Measurements from ENCODE around the gene CMTM3. TPM values are rescaled to one million over a fixed set of nuclear protein-coding genes. Genes with fewer than 3 reads are reported as not detected.

CMTM3 gene
- total and polyA plus RNA-seq, 9 of the 15 experiments (the other 6 are each of a cell fraction or from before 2014, with no cell fraction given) = 4.6 to 33.4 (median 17.5) TPM

DNA sequence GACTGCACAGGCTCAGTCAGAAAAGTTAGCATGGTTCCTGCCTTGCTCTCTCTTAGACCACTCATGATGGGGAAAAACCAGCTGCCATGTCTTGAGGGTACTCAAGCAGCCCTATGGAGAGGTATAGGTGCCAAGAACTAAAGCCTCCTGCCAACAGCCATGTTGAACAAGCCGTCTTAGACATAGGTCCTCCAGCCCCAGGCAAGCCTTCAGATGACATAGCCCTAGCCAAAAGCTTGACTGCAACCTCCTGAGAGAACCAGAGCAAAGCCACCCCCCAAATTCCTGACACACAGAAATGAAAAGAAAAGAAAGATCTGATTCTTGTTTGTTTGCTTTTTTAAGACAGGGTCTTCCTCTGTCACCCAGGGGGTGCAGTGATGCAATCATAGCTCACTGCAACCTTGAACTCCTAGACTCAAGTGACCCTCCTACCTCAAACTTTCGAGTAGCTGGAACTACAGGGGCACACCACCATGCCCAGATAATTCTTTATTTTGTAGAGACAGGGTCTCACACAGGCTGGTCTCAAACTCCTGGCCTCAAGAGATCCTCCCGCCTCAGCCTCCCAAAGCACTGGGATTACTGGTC is 36.3 kb downstream of the CMTM3 start:
- ChIA-PET POLR2A (interaction anchor here (0.6 to 2.5 kb wide), 3 partner anchors 11 kb away, joined by 3 to 9 read pairs (median 8); no protein-coding TSS in a partner anchor), CTCF (ENCODE audit: low intra/inter-chr PET ratio) (no interaction called here)
- Histone ChIP-seq H3K9me1 (ENCODE audit: control insufficient read depth, insufficient read depth, low read length) (no peaks in the 10 kb centered on the region), H3K79me2 (ENCODE audit: control insufficient read depth, insufficient read depth, low read length) (no peaks in the 10 kb centered on the region), H3K4me3 (no peak overlapping the region), H3K4me1 (replicated peaks in 1 of 2; ENCODE audit: control insufficient read depth in 2 of 2, insufficient read depth in 2 of 2, low read length in 2 of 2) (peaks cover 0 to 7% of the 10 kb centered on the region in 2 experiments; a peak in 2 of 5 replicates), H3K27me3 (ENCODE audit: control insufficient read depth in 2 of 2, insufficient read depth in 2 of 2, low read length in 2 of 2) (no peaks in the 10 kb centered on the region), H3K9ac (ENCODE audit: insufficient read depth in 1 of 2, low read depth in 2 of 2, low read length in 2 of 2) (no peak overlapping the region), H2AFZ (ENCODE audit: low read depth, low read length) (no peak overlapping the region), H3K27ac (ENCODE audit: extremely low read depth, low read depth, low read length) (no peak overlapping the region), H3K4me2 (ENCODE audit: insufficient read depth, low read length) (no peak overlapping the region), H4K20me1 (replicated peaks; ENCODE audit: control insufficient read depth, insufficient read depth, low read length) (no peaks in the 10 kb centered on the region), H3K9me3 (replicated peaks; ENCODE audit: control insufficient read depth, insufficient read depth, low read depth, low read length) (no peaks in the 10 kb centered on the region), H3K36me3 (ENCODE audit: control insufficient read depth, insufficient read depth, low read length) (no peaks in the 10 kb centered on the region)
- WGBS (ENCODE audit: insufficient coverage, low coverage, missing lambda C conversion rate) = 47% methylated on average over 3 of the region's 3 CpGs
- BruUV-seq (replicated peaks) = no TSS peak
- no peak for ATAC-seq
- FAIRE-seq = no peak
- intact Hi-C loops (cut with micrococcal nuclease) = no loop called here
- no peak for TF ChIP-seq RFX1 (IDR thresholded peaks at IDR 0.05)
- TF ChIP-seq, protein P1, sequence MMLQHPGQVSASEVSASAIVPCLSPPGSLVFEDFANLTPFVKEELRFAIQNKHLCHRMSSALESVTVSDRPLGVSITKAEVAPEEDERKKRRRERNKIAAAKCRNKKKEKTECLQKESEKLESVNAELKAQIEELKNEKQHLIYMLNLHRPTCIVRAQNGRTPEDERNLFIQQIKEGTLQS (IDR thresholded peaks at IDR 0.05) = peak; percentile 51
- TF ChIP-seq, protein P1 (CRISPR knock-in tag; conservative IDR thresholded peaks at IDR 0.05) = no peak
- TF ChIP-seq CEBPB (tag; IDR thresholded peaks at IDR 0.05) = 0 out of 2 replicates have a peak, but pooled peaks have one; percentile 30
- DNase-seq (ENCODE audit: extremely low read depth in 1 of 4, low spot score in 3 of 4) = no peak
- in situ Hi-C loops (cut with MboI) = no loop called here

DNA sequence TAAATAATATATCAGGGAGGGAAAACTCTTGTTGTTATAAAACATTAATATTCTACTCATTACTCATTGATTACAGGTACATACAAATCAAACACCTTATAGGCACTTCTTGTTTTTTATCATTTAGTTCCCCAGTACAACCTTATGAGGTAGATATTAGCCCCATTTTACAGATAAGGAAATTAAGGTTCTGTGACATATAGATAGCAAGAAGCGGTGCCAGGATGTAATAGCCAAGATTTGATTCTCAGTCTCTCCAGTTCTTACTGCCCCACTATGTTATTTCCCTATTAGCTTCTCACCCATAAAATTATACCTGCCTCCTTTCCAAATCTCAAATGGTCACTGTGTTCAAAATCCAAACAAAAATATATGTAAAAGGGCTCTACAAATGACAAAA is 36.9 kb downstream of the CMTM3 start:
- Histone ChIP-seq H4K20me1 (replicated peaks; ENCODE audit: control insufficient read depth, insufficient read depth, low read length) (no peaks in the 10 kb centered on the region), H3K9me1 (ENCODE audit: control insufficient read depth, insufficient read depth, low read length) (no peaks in the 10 kb centered on the region), H3K36me3 (ENCODE audit: control insufficient read depth, insufficient read depth, low read length) (no peaks in the 10 kb centered on the region), H3K4me3 (no peak overlapping the region), H3K79me2 (ENCODE audit: control insufficient read depth, insufficient read depth, low read length) (no peaks in the 10 kb centered on the region), H3K9me3 (replicated peaks; ENCODE audit: control insufficient read depth, insufficient read depth, low read depth, low read length) (no peaks in the 10 kb centered on the region), H3K27ac (ENCODE audit: extremely low read depth, low read depth, low read length) (no peak overlapping the region), H3K9ac (ENCODE audit: insufficient read depth in 1 of 2, low read depth in 2 of 2, low read length in 2 of 2) (no peak overlapping the region), H2AFZ (ENCODE audit: low read depth, low read length) (no peak overlapping the region), H3K27me3 (ENCODE audit: control insufficient read depth in 2 of 2, insufficient read depth in 2 of 2, low read length in 2 of 2) (no peaks in the 10 kb centered on the region), H3K4me1 (replicated peaks in 1 of 2; ENCODE audit: control insufficient read depth in 2 of 2, insufficient read depth in 2 of 2, low read length in 2 of 2) (peaks cover 0 to 7% of the 10 kb centered on the region in 2 experiments; a peak in 2 of 5 replicates), H3K4me2 (ENCODE audit: insufficient read depth, low read length) (no peak overlapping the region)
- DNase-seq (ENCODE audit: extremely low read depth in 1 of 4, low spot score in 3 of 4) (no peak), ATAC-seq (no peak), FAIRE-seq (no peak)
- CTCF ChIA-PET (ENCODE audit: low intra/inter-chr PET ratio) = no interaction called here
- intact Hi-C loops (cut with micrococcal nuclease) = no loop called here
- in situ Hi-C loops (cut with MboI) = no loop called here
- POLR2A ChIA-PET = interaction anchor here (2.3 kb wide), 1 partner anchor 10 kb away, joined by 9 read pairs; no protein-coding TSS in a partner anchor
- no peak for TF ChIP-seq POLR2AphosphoS5 (IDR thresholded peaks at IDR 0.05; ENCODE audit: control insufficient read depth, insufficient read depth, low read depth, low read length)
- TF ChIP-seq C11orf30 (IDR thresholded peaks at IDR 0.05; ENCODE audit: low read depth) = no peak
- peak; percentile 74 for TF ChIP-seq RBM25 (IDR thresholded peaks at IDR 0.05; ENCODE audit: low read depth, low read length, severe bottlenecking)
- TF ChIP-seq SMARCC2 (IDR thresholded peaks at IDR 0.05; ENCODE audit: low read depth) = no peak
- 92% methylated on average over 1 of the region's 1 CpG for WGBS (ENCODE audit: insufficient coverage, low coverage, missing lambda C conversion rate)
- BruUV-seq (replicated peaks) = no TSS peak
